ENCODE data around the gene DAAM1. TPM values are rescaled to one million over a fixed set of nuclear protein-coding genes. Genes with fewer than 3 reads are reported as not detected.

DAAM1 gene
- total RNA-seq, 2 experiments from 2014 or later = 30.1 to 72.8 TPM

- H2AFZ ChIP-seq (ENCODE audit: low read length) = no peak overlapping the region
- no peak for TF ChIP-seq EZH2phosphoT487 (IDR thresholded peaks at IDR 0.05; ENCODE audit: borderline replicate concordance, low read depth, low read length)
- TF ChIP-seq, protein P1, sequence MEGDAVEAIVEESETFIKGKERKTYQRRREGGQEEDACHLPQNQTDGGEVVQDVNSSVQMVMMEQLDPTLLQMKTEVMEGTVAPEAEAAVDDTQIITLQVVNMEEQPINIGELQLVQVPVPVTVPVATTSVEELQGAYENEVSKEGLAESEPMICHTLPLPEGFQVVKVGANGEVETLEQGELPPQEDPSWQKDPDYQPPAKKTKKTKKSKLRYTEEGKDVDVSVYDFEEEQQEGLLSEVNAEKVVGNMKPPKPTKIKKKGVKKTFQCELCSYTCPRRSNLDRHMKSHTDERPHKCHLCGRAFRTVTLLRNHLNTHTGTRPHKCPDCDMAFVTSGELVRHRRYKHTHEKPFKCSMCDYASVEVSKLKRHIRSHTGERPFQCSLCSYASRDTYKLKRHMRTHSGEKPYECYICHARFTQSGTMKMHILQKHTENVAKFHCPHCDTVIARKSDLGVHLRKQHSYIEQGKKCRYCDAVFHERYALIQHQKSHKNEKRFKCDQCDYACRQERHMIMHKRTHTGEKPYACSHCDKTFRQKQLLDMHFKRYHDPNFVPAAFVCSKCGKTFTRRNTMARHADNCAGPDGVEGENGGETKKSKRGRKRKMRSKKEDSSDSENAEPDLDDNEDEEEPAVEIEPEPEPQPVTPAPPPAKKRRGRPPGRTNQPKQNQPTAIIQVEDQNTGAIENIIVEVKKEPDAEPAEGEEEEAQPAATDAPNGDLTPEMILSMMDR (conservative IDR thresholded peaks at IDR 0.05; ENCODE audit: low read length) = no peak
- intact Hi-C loops (cut with micrococcal nuclease; ENCODE audit: unreplicated experiment) = no loop called here
- H4K20me1 ChIP-seq (ENCODE audit: insufficient read depth, low read length) = 0 out of 2 replicates have a peak, but pooled peaks cover 4% of the 10 kb centered on the region
- no peak overlapping the region for H3K4me3 ChIP-seq (ENCODE audit: low read depth, low read length, poor library complexity, severe bottlenecking)
- H3K4me1 ChIP-seq (ENCODE audit: insufficient read depth, low read length, poor library complexity, severe bottlenecking) = peaks cover 9% of the 10 kb centered on the region
- ChIA-PET POLR2A (interaction anchor here (0.7 kb wide), 1 partner anchor 19 kb away, joined by 3 read pairs; no protein-coding TSS in a partner anchor), CTCF (ENCODE audit: unreplicated experiment) (no interaction called here)
- peaks cover 85% of the 10 kb centered on the region; the same call in 1 of the 2 replicates for H3K79me2 ChIP-seq (ENCODE audit: insufficient read depth, low read depth, low read length)
- no peak overlapping the region for H3K27ac ChIP-seq (ENCODE audit: low read depth, low read length, poor library complexity, severe bottlenecking)
- no peak overlapping the region for H3K4me2 ChIP-seq (ENCODE audit: low read length)
- H3K9me3 ChIP-seq (ENCODE audit: low read length) = no peaks in the 10 kb centered on the region
- no peak for DNase-seq (ENCODE audit: low spot score)
- no TSS peak for BruUV-seq (replicated peaks)
- peaks cover 17% of the 10 kb centered on the region for H3K36me3 ChIP-seq (ENCODE audit: insufficient read depth, low read length)
- no peaks in the 10 kb centered on the region for H3K9me2 ChIP-seq (ENCODE audit: insufficient read depth, low read length)
These were observed 40.0 kb downstream of the DAAM1 start for GRCh38 chr14:59228421-59228820.

DNA sequence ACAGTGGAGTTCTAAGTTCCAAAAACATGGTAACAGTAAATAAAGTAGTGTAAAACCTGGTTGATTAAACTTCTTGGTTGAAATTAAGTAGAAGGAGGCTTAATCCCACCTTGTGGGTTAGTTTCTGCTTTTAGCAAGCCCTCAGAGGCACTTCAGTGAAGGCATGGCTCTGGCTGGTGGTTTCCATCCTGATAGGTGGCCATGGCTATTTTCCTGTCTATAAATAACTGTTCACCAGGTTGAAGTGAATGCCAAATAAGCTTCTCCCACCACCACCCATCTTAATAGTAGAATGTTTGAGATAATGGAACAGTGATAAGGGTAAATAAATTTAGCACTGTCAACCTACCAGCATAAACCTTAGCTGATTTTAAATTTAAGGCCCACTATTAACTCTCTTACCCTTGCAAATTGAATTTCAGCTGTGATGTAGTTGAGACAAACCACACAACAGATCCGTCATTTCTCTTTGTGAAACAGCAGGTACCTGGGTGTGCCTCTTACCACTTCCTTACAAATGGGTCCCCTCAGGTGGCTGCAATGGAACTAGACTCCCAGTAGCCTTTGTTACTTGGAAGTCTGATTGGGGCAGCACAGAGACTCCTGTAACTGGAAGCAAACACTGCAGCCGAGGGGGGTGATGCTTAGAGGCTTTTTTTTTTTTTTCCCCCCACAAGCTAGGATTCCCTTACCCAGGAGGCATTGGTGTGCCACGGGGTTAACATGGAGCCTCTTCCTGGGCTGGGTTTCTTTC, 41.4 kb downstream of the DAAM1 start:
- no peaks in the 10 kb centered on the region for H3K9me3 ChIP-seq (ENCODE audit: low read length)
- no peak overlapping the region for H3K4me3 ChIP-seq (ENCODE audit: low read depth, low read length, poor library complexity, severe bottlenecking)
- 0 out of 2 replicates have a peak, but pooled peaks cover 4% of the 10 kb centered on the region for H4K20me1 ChIP-seq (ENCODE audit: insufficient read depth, low read length)
- no peak overlapping the region for H2AFZ ChIP-seq (ENCODE audit: low read length)
- intact Hi-C loops (cut with micrococcal nuclease; ENCODE audit: unreplicated experiment) = no loop called here
- CTCF ChIA-PET (ENCODE audit: unreplicated experiment) = no interaction called here
- peaks cover 6% of the 10 kb centered on the region; the same call in 1 of the 2 replicates for H3K36me3 ChIP-seq (ENCODE audit: insufficient read depth, low read length)
- POLR2A ChIA-PET = interaction anchor here (0.6 to 1.0 kb wide), 3 partner anchors 12 to 733 kb away, joined by 3 read pairs; no protein-coding TSS in a partner anchor
- H3K27ac ChIP-seq (ENCODE audit: low read depth, low read length, poor library complexity, severe bottlenecking) = no peak overlapping the region
- DNase-seq (ENCODE audit: low spot score) = no peak
- no TSS peak for BruUV-seq (replicated peaks)
- TF ChIP-seq, protein P1 (conservative IDR thresholded peaks at IDR 0.05; ENCODE audit: low read length) = no peak
- TF ChIP-seq EZH2phosphoT487 (IDR thresholded peaks at IDR 0.05; ENCODE audit: borderline replicate concordance, low read depth, low read length) = no peak
- H3K79me2 ChIP-seq (ENCODE audit: insufficient read depth, low read depth, low read length) = peaks cover 91% of the 10 kb centered on the region; the same call in 1 of the 2 replicates
- no peak overlapping the region for H3K4me2 ChIP-seq (ENCODE audit: low read length)
- H3K9me2 ChIP-seq (ENCODE audit: insufficient read depth, low read length) = no peaks in the 10 kb centered on the region
- H3K4me1 ChIP-seq (ENCODE audit: insufficient read depth, low read length, poor library complexity, severe bottlenecking) = peaks cover 9% of the 10 kb centered on the region

DNA sequence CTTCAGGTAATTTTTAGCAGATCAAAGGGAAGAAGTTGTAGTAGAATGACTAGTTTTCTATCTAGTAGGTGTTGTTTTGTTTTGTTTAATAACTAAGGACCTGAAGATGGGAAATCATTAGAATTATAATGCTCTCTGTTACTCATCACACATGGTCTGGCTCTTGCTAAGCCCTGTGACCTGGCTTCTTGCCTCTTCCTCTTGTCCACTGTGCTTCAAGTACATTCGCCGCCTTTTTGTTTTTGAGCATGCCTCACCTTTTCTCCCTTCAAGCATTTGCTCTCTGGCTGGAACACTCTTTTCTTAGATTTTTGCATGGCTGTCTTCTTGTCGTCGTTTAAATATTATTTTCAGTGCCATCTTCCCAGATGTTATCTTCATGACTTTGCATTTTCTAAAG, 47.7 kb downstream of the DAAM1 start:
- Histone ChIP-seq H3K79me2 (ENCODE audit: insufficient read depth, low read depth, low read length) (peaks cover 90% of the 10 kb centered on the region), H3K36me3 (ENCODE audit: insufficient read depth, low read length) (peaks cover 6% of the 10 kb centered on the region; the same call in 1 of the 2 replicates), H2AFZ (ENCODE audit: low read length) (no peak overlapping the region), H3K4me1 (ENCODE audit: insufficient read depth, low read length, poor library complexity, severe bottlenecking) (peaks cover 25% of the 10 kb centered on the region), H3K4me3 (ENCODE audit: low read depth, low read length, poor library complexity, severe bottlenecking) (no peak overlapping the region), H3K27ac (ENCODE audit: low read depth, low read length, poor library complexity, severe bottlenecking) (no peak overlapping the region), H3K9me3 (ENCODE audit: low read length) (no peaks in the 10 kb centered on the region), H3K9me2 (ENCODE audit: insufficient read depth, low read length) (no peaks in the 10 kb centered on the region), H3K4me2 (ENCODE audit: low read length) (no peak overlapping the region), H4K20me1 (ENCODE audit: insufficient read depth, low read length) (0 out of 2 replicates have a peak, but pooled peaks cover under 1% of the 10 kb centered on the region)
- no peak for DNase-seq (ENCODE audit: low spot score)
- CTCF ChIA-PET (ENCODE audit: unreplicated experiment) = no interaction called here
- POLR2A ChIA-PET = interaction anchor here (0.5 to 1.1 kb wide), 3 partner anchors 18 to 116 kb away, joined by 3 to 4 read pairs (median 4); no protein-coding TSS in a partner anchor
- TF ChIP-seq, protein P1 (conservative IDR thresholded peaks at IDR 0.05; ENCODE audit: low read length) = no peak
- BruUV-seq (replicated peaks) = no TSS peak
- intact Hi-C loops (cut with micrococcal nuclease; ENCODE audit: unreplicated experiment) = no loop called here

All from OCI-LY7 (cell line).